Measurements from ENCODE around the gene GRID1.

The GRID1 gene

GRCh38 chr10:85778074-85778473 is 588.5 kb downstream of the GRID1 start:
- H2AFZ ChIP-seq (ENCODE audit: low read depth, low read length): no peak overlapping the region
- H2AK5ac ChIP-seq (ENCODE audit: low read length, severe bottlenecking): no peak overlapping the region
- no peaks in the 10 kb centered on the region for H3K4me1 ChIP-seq (ENCODE audit: control insufficient read depth, insufficient read depth, low read depth, low read length)
- H2BK120ac ChIP-seq (ENCODE audit: low read depth, low read length): no peak overlapping the region
- H3K79me1 ChIP-seq (replicated peaks; ENCODE audit: low read length, poor library complexity, severe bottlenecking): no peaks in the 10 kb centered on the region
- no peak overlapping the region for H2BK15ac ChIP-seq (ENCODE audit: low read depth, poor library complexity, severe bottlenecking)
- H3K4ac ChIP-seq (ENCODE audit: low read depth in 1 of 2, low read length in 2 of 2): no peak overlapping the region
- H3K23ac ChIP-seq (ENCODE audit: low read length in 2 of 2): no peak overlapping the region
- H3K27ac ChIP-seq (ENCODE audit: low read length, poor library complexity, severe bottlenecking): no peak overlapping the region
- H3K4me3 ChIP-seq (ENCODE audit: insufficient read depth in 1 of 2, low read depth in 1 of 2, low read length in 2 of 2): no peak overlapping the region
- no peak overlapping the region for H3K14ac ChIP-seq (ENCODE audit: low read length in 2 of 2)
- H2BK5ac ChIP-seq (ENCODE audit: low read depth, low read length, poor library complexity, severe bottlenecking): no peak overlapping the region
- H2BK12ac ChIP-seq (ENCODE audit: low read length in 2 of 2): no peak overlapping the region
- H3K4me2 ChIP-seq (ENCODE audit: low read length, poor library complexity, severe bottlenecking): no peak overlapping the region
- no peak overlapping the region for H4K8ac ChIP-seq (ENCODE audit: low read length)
- no peak for DNase-seq
- H3K9ac ChIP-seq (ENCODE audit: low read length): no peak overlapping the region
- WGBS: 38% methylated on average over 2 of the region's 2 CpGs
- no peak overlapping the region for H3K18ac ChIP-seq (ENCODE audit: low read depth in 1 of 2, low read length in 2 of 2)
- H3K27me3 ChIP-seq (ENCODE audit: control insufficient read depth in 1 of 2, insufficient read depth in 1 of 2, low read length in 2 of 2): no peaks in the 10 kb centered on the region
- no peaks in the 10 kb centered on the region for H3K9me3 ChIP-seq (ENCODE audit: control insufficient read depth, low read length)
- no peak overlapping the region for H4K91ac ChIP-seq (ENCODE audit: low read length)
- no peaks in the 10 kb centered on the region for H3K36me3 ChIP-seq (ENCODE audit: control insufficient read depth in 1 of 2, insufficient read depth in 2 of 2, low read depth in 1 of 2, low read length in 2 of 2)

DNA sequence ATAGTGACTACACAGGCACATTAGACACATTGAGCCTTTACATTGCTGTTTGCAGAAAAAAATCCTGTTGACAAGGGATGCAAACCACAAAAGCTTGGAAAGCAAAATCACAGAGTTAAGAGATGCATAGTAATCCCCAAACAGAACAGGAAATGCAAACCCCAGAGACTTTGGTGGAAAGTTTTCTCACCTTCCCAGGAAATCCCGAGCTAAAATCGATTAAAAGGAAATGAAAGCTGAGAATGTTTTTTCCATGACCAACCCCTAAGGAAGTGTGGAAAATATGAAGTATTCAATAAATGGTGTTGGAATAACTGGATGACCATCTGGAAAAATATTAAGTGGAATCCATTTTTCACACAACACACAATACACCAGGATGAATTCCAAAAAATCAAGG is 598.7 kb downstream of the GRID1 start:
- no peaks in the 10 kb centered on the region for H3K79me1 ChIP-seq (replicated peaks; ENCODE audit: low read length, poor library complexity, severe bottlenecking)
- no peak overlapping the region for H3K4ac ChIP-seq (ENCODE audit: low read depth in 1 of 2, low read length in 2 of 2)
- no peaks in the 10 kb centered on the region for H3K36me3 ChIP-seq (ENCODE audit: control insufficient read depth in 1 of 2, insufficient read depth in 2 of 2, low read depth in 1 of 2, low read length in 2 of 2)
- no peak overlapping the region for H2AFZ ChIP-seq (ENCODE audit: low read depth, low read length)
- H2BK15ac ChIP-seq (ENCODE audit: low read depth, poor library complexity, severe bottlenecking): no peak overlapping the region
- no peak overlapping the region for H3K14ac ChIP-seq (ENCODE audit: low read length in 2 of 2)
- H3K4me3 ChIP-seq (ENCODE audit: insufficient read depth in 1 of 2, low read depth in 1 of 2, low read length in 2 of 2): no peak overlapping the region
- H2BK120ac ChIP-seq (ENCODE audit: low read depth, low read length): no peak overlapping the region
- no peak overlapping the region for H3K23ac ChIP-seq (ENCODE audit: low read length in 2 of 2)
- 54% methylated on average over 2 of the region's 2 CpGs for WGBS
- no peak overlapping the region for H2BK12ac ChIP-seq (ENCODE audit: low read length in 2 of 2)
- no peaks in the 10 kb centered on the region for H3K4me1 ChIP-seq (ENCODE audit: control insufficient read depth, insufficient read depth, low read depth, low read length)
- H3K27ac ChIP-seq (ENCODE audit: low read length, poor library complexity, severe bottlenecking): no peak overlapping the region
- no peaks in the 10 kb centered on the region for H3K27me3 ChIP-seq (ENCODE audit: control insufficient read depth in 1 of 2, insufficient read depth in 1 of 2, low read length in 2 of 2)
- no peak overlapping the region for H4K8ac ChIP-seq (ENCODE audit: low read length)
- no peaks in the 10 kb centered on the region for H3K9me3 ChIP-seq (ENCODE audit: control insufficient read depth, low read length)
- no peak overlapping the region for H3K18ac ChIP-seq (ENCODE audit: low read depth in 1 of 2, low read length in 2 of 2)
- no peak overlapping the region for H3K9ac ChIP-seq (ENCODE audit: low read length)
- no peak overlapping the region for H3K4me2 ChIP-seq (ENCODE audit: low read length, poor library complexity, severe bottlenecking)
- DNase-seq: no peak
- no peak overlapping the region for H4K91ac ChIP-seq (ENCODE audit: low read length)
- H2AK5ac ChIP-seq (ENCODE audit: low read length, severe bottlenecking): no peak overlapping the region
- H2BK5ac ChIP-seq (ENCODE audit: low read depth, low read length, poor library complexity, severe bottlenecking): no peak overlapping the region

DNA sequence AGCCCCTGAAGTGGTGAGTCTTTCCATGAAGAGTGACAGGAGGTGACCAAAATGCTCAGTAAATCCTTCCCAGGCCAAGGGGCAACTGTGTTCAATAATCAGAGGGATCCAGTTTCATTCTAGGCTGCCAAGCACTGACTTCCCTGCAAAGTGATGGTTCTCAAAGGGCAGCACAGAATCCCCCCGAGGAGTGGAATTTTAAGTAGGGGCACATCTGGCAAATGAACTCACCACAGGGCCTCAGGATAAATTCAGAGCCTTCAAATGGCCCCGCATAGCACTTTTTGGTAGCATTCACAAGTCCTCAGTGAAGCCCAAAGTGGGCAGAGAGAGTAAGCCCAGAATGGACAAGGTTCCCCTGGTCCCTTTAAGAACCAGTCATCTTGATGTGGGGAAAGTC is 602.5 kb downstream of the GRID1 start:
- no peaks in the 10 kb centered on the region for H3K4me1 ChIP-seq (ENCODE audit: control insufficient read depth, insufficient read depth, low read depth, low read length)
- H3K14ac ChIP-seq (ENCODE audit: low read length in 2 of 2): no peak overlapping the region
- no peak overlapping the region for H2BK120ac ChIP-seq (ENCODE audit: low read depth, low read length)
- no peak overlapping the region for H4K8ac ChIP-seq (ENCODE audit: low read length)
- H4K91ac ChIP-seq (ENCODE audit: low read length): no peak overlapping the region
- no peak overlapping the region for H3K27ac ChIP-seq (ENCODE audit: low read length, poor library complexity, severe bottlenecking)
- no peak overlapping the region for H3K23ac ChIP-seq (ENCODE audit: low read length in 2 of 2)
- H3K9me3 ChIP-seq (ENCODE audit: control insufficient read depth, low read length): no peaks in the 10 kb centered on the region
- H3K4ac ChIP-seq (ENCODE audit: low read depth in 1 of 2, low read length in 2 of 2): no peak overlapping the region
- no peak overlapping the region for H2AFZ ChIP-seq (ENCODE audit: low read depth, low read length)
- H2AK5ac ChIP-seq (ENCODE audit: low read length, severe bottlenecking): no peak overlapping the region
- no peak for DNase-seq
- H3K36me3 ChIP-seq (ENCODE audit: control insufficient read depth in 1 of 2, insufficient read depth in 2 of 2, low read depth in 1 of 2, low read length in 2 of 2): no peaks in the 10 kb centered on the region
- H3K18ac ChIP-seq (ENCODE audit: low read depth in 1 of 2, low read length in 2 of 2): no peak overlapping the region
- no peak overlapping the region for H2BK15ac ChIP-seq (ENCODE audit: low read depth, poor library complexity, severe bottlenecking)
- H3K79me1 ChIP-seq (replicated peaks; ENCODE audit: low read length, poor library complexity, severe bottlenecking): no peaks in the 10 kb centered on the region
- no peak overlapping the region for H2BK5ac ChIP-seq (ENCODE audit: low read depth, low read length, poor library complexity, severe bottlenecking)
- H3K4me2 ChIP-seq (ENCODE audit: low read length, poor library complexity, severe bottlenecking): no peak overlapping the region
- no peak overlapping the region for H3K4me3 ChIP-seq (ENCODE audit: insufficient read depth in 1 of 2, low read depth in 1 of 2, low read length in 2 of 2)
- no peak overlapping the region for H2BK12ac ChIP-seq (ENCODE audit: low read length in 2 of 2)
- no peak overlapping the region for H3K9ac ChIP-seq (ENCODE audit: low read length)
- 23% methylated on average over 2 of the region's 2 CpGs for WGBS
- no peaks in the 10 kb centered on the region for H3K27me3 ChIP-seq (ENCODE audit: control insufficient read depth in 1 of 2, insufficient read depth in 1 of 2, low read length in 2 of 2)

DNA sequence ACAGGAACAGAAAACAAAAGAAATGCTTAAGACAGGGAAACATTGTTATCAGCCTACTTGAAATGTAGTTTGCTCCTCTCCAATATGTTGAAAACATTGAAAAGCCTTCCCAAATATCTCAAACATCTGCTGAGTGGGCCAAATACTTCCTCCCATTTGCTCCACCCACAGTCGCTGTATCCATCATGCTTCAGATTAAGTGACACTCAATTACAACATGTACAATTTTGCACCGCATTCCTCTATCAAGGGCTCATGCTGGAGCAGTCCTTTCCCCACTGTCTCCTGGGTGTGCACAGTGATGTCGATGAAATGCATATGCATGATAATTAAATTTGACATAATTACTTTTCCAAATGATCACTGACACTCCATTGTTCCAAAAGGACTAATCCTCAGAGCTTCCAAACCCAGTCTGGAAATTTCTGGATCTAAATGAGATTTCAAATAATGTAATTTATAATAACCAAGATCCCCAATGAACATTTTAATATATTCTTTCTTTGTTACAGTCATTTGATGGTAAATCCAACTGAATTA is 604.6 kb downstream of the GRID1 start:
- Histone ChIP-seq H3K4me3 (ENCODE audit: insufficient read depth in 1 of 2, low read depth in 1 of 2, low read length in 2 of 2) (no peak overlapping the region), H2AFZ (ENCODE audit: low read depth, low read length) (no peak overlapping the region), H4K91ac (ENCODE audit: low read length) (no peak overlapping the region), H2BK15ac (ENCODE audit: low read depth, poor library complexity, severe bottlenecking) (no peak overlapping the region), H3K27ac (ENCODE audit: low read length, poor library complexity, severe bottlenecking) (no peak overlapping the region), H3K9me3 (ENCODE audit: control insufficient read depth, low read length) (no peaks in the 10 kb centered on the region), H3K9ac (ENCODE audit: low read length) (no peak overlapping the region), H3K27me3 (ENCODE audit: control insufficient read depth in 1 of 2, insufficient read depth in 1 of 2, low read length in 2 of 2) (no peaks in the 10 kb centered on the region), H2AK5ac (ENCODE audit: low read length, severe bottlenecking) (no peak overlapping the region), H4K8ac (ENCODE audit: low read length) (no peak overlapping the region), H3K18ac (ENCODE audit: low read depth in 1 of 2, low read length in 2 of 2) (no peak overlapping the region), H2BK120ac (ENCODE audit: low read depth, low read length) (no peak overlapping the region), H3K23ac (ENCODE audit: low read length in 2 of 2) (no peak overlapping the region), H3K14ac (ENCODE audit: low read length in 2 of 2) (no peak overlapping the region), H3K4me2 (ENCODE audit: low read length, poor library complexity, severe bottlenecking) (no peak overlapping the region), H2BK5ac (ENCODE audit: low read depth, low read length, poor library complexity, severe bottlenecking) (no peak overlapping the region), H3K36me3 (ENCODE audit: control insufficient read depth in 1 of 2, insufficient read depth in 2 of 2, low read depth in 1 of 2, low read length in 2 of 2) (no peaks in the 10 kb centered on the region), H3K79me1 (replicated peaks; ENCODE audit: low read length, poor library complexity, severe bottlenecking) (no peaks in the 10 kb centered on the region), H2BK12ac (ENCODE audit: low read length in 2 of 2) (no peak overlapping the region), H3K4me1 (ENCODE audit: control insufficient read depth, insufficient read depth, low read depth, low read length) (no peaks in the 10 kb centered on the region), H3K4ac (ENCODE audit: low read depth in 1 of 2, low read length in 2 of 2) (no peak overlapping the region)
- WGBS: 90% methylated on average over 1 of the region's 3 CpGs
- no peak for DNase-seq

All from mesenchymal stem cell (in vitro differentiated cells and primary cell).